Esophagus muscularis mucosa (tissue), 4 donors: ENCODE results near the gene SORCS2.

Source experiments
- CTCF ChIP-seq, 3 experiments: fragments of 200-600 bp in 2 of 3; fragments of 450-650 bp in 1 of 3; sonication (generic) in 2 of 3; IDR thresholded peaks; one replicate each; pipeline ENCODE4 v1.5.1; 2017 to 2019; ENCODE audit warnings: antibody characterized with exemption in 3 of 3, mild to moderate bottlenecking in 2 of 3, moderate library complexity in 1 of 3
- EP300 ChIP-seq: sonication (generic); formaldehyde crosslinking; IDR thresholded peaks from one replicate; pipeline ENCODE4 v1.6.1; 2017; ENCODE audit warnings: antibody characterized with exemption
- POLR2A ChIP-seq: fragments of 450-650 bp; IDR thresholded peaks from one replicate; pipeline ENCODE4 v1.6.1; 2017; ENCODE audit warnings: antibody characterized with exemption, moderate library complexity, mild to moderate bottlenecking, low read depth
- POLR2AphosphoS5 ChIP-seq, 2 donors: sonication (generic); formaldehyde crosslinking; IDR thresholded peaks; one replicate each; pipeline ENCODE4 v1.6.1; 2017; ENCODE audit warnings: antibody characterized with exemption in 2 of 2

GRCh38 chr4:7587433-7588405 lies 395.4 kb downstream of the SORCS2 start:
- no peak for TF ChIP-seq POLR2AphosphoS5 (IDR thresholded peaks at IDR 0.05)
- TF ChIP-seq CTCF (IDR thresholded peaks at IDR 0.05), result no peak
- TF ChIP-seq EP300, result no peak
- TF ChIP-seq POLR2A, result no peak
